Heart left ventricle (tissue), 16 donors: ENCODE measurements around the gene CRYGB. TPM values are rescaled to one million over a fixed set of nuclear protein-coding genes. Genes with fewer than 3 reads are reported as not detected.

Experiments used
- ATAC-seq, 4 donors: fragments of 200-7000 bp; cut with Tn5 transposase; one replicate each; pipeline ENCODE4 v1.9.1; 2020 to 2022; ENCODE audit warnings: moderate library complexity in 4 of 4, mild to moderate bottlenecking in 3 of 4, moderate number of reproducible peaks in 1 of 4
- DNase-seq, 5 donors: peaks; one replicate each; pipeline ENCODE4 v3.0.0-alpha.2; 2020
- H3K27ac ChIP-seq, 12 donors: fragments of 200-600 bp; sonication (generic) in 4 of 12; one replicate each; pipeline versions ENCODE4 v1.5.0 to v1.8.0; 2016 to 2022; ENCODE audit warnings: mild to moderate bottlenecking in 2 of 12
- H3K27me3 ChIP-seq, 9 donors: fragments of 200-600 bp; sonication (generic) in 2 of 9; one replicate each; pipeline versions ENCODE4 v1.5.1 to v1.8.0; 2016 to 2022; ENCODE audit warnings: mild to moderate bottlenecking in 3 of 9
- H3K36me3 ChIP-seq, 9 donors: fragments of 200-600 bp; sonication (generic) in 2 of 9; one replicate each; pipeline versions ENCODE4 v1.5.0 to v1.8.0; 2018 to 2022; ENCODE audit warnings: mild to moderate bottlenecking in 2 of 9
- H3K4me1 ChIP-seq, 12 donors: fragments of 200-600 bp; sonication (generic) in 4 of 12; one replicate each; pipeline versions ENCODE4 v1.5.0 to v1.8.0; 2016 to 2022; ENCODE audit warnings: mild to moderate bottlenecking in 3 of 12
- H3K4me3 ChIP-seq, 12 donors: fragments of 200-600 bp; sonication (generic) in 4 of 12; one replicate each; pipeline versions ENCODE4 v1.5.0 to v1.8.0; 2017 to 2022; ENCODE audit warnings: mild to moderate bottlenecking in 9 of 12, moderate library complexity in 4 of 12
- H3K9me3 ChIP-seq, 12 donors: fragments of 200-600 bp; sonication (generic) in 4 of 12; one replicate each; pipeline versions ENCODE4 v1.5.0 to v1.8.0; 2016 to 2022; ENCODE audit warnings: mild to moderate bottlenecking in 1 of 12
- POLR2A ChIP-seq, 2 donors: fragments of 450-650 bp; IDR thresholded peaks; one replicate each; pipeline ENCODE4 v1.6.1; 2017; ENCODE audit warnings: antibody characterized with exemption in 2 of 2, mild to moderate bottlenecking in 2 of 2, moderate library complexity in 2 of 2
- WGBS, 4 donors: extraction: QIAGEN DNeasy Blood & Tissue Kit in 2 of 4; methylation state at CpG; one replicate each; pipeline versions ENCODE4 v1.1.5 to v1.1.7; 2013 to 2018; 5-methylcytosine and 5-hydroxymethylcytosine counted together
- intact Hi-C, 10 donors: fragments of 100-400 bp; cut with DNase I; formaldehyde crosslinking; loops; one replicate each; pipeline versions ENCODE4 v1.11.1 to v1.14.2; 2022
- polyA plus RNA-seq, 2 donors: library from polyadenylated mRNA; stranded (reverse); fragments of 200-250 nt; gene quantifications; one replicate each; pipeline ENCODE4 v1.2.3, GENCODE V29; 2013
- total RNA-seq, 9 donors: library from RNA; depleted of rRNA in 2 of 9; stranded (reverse); fragments of >200 nt in 2 of 9; fragmentation: NEBNext Ultra II Directional in 3 of 9; extraction: Animal tissue kit (Norgen Biotek cat#: 25700) in 3 of 9; gene quantifications; one replicate each; pipeline versions ENCODE4 v1.1.0 to v1.2.4, GENCODE V29; 2016 to 2023
- TF ChIP-seq, protein P1 (sequence below), 12 donors: fragments of 200-600 bp; sonication (generic) in 4 of 12; IDR thresholded peaks; one replicate each; pipeline versions ENCODE4 v1.5.0 to v1.8.0; 2018 to 2022; ENCODE audit warnings: antibody characterized with exemption in 12 of 12, mild to moderate bottlenecking in 5 of 12
- donor health status: ischemic (EF 13 %, LVEDD 7.1; RV severe dilation, severe dysfunction).
- donor health status: healthy with polysubstance abuse.
- donor health status: DM: no; HTN: yes; CAD: no.
- donor health status: DM: no; HTN: no; CAD: no.
- donor health status: ischemic (EF 25% LVEDD 6.9; RV normal size, moderate dysfunction).
- donor health status: ischemic (EF 25% LVEDD 5.7; RV mildly dilated, moderate dysfunction).
- donor health status: healthy.
- donor health status: DM: yes; HTN: yes; CAD: no.
- donor health status: ischemic (EF 35%, LVEDD 5.7; RV mildly dilated, moderate dysfunction).
- donor health status: nonischemic (EF 11% LVEDD 7.7; RV severe dilation, severe dysfunction).
- donor health status: DM: yes; HTN: yes; CAD: no.
- donor health status: PGD.
- donor health status: ischemic (EF 29% LVEDD 5.4; RV normal size, mild dysfunction).
- donor health status: nonischemic (EF 23%, LVEDD 6.1; RV moderate dilation, normal function).

The CRYGB gene
- total and polyA plus RNA-seq, 11 donors: not detected

DNA sequence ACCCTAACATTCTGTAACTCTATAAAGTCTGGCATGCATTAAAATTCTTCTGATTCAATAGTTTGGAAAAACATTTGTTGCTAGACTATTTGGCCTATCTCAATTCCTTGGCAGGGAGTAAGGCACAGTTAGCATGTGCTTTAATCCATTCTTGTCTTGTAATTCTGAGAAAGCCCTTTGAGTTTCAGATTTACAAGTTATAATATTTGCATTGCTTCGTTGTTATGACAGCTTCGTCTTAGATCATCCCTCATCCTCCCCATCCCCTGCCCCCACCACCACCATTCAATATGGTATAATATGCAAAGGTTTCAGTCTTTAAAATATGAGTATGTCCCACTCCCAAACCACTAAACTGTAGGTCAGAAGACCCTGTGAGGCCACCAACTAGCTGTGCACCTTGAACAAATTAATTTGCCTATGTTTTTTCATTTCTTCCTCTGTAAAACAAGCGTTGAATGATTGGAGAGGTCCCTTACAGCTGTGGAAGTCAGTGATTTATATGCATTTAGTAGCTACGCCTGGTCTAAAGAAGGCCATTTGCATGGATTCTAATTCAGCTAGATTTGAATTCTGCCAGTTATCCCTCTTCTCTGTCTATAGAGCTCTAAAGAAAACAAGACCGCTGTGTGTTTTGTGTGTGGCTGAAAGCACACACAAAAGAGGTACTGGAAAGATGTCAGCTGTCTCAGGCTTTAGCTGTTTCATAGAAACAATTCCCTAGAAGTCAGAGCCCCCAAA, 43.3 kb upstream of the CRYGB start:
- Histone ChIP-seq H3K36me3 (no peaks in the 10 kb centered on the region), H3K27ac (no peak overlapping the region), H3K4me1 (peaks cover 0 to under 1% (median 0%) of the 10 kb centered on the region in 12 donors), H3K27me3 (peaks cover 0 to 27% (median 4%) of the 10 kb centered on the region in 9 donors), H3K4me3 (no peak overlapping the region), H3K9me3 (no peaks in the 10 kb centered on the region)
- intact Hi-C loops: no loop called here
- ATAC-seq (no peak), DNase-seq (no peak)
- TF ChIP-seq, protein P1, sequence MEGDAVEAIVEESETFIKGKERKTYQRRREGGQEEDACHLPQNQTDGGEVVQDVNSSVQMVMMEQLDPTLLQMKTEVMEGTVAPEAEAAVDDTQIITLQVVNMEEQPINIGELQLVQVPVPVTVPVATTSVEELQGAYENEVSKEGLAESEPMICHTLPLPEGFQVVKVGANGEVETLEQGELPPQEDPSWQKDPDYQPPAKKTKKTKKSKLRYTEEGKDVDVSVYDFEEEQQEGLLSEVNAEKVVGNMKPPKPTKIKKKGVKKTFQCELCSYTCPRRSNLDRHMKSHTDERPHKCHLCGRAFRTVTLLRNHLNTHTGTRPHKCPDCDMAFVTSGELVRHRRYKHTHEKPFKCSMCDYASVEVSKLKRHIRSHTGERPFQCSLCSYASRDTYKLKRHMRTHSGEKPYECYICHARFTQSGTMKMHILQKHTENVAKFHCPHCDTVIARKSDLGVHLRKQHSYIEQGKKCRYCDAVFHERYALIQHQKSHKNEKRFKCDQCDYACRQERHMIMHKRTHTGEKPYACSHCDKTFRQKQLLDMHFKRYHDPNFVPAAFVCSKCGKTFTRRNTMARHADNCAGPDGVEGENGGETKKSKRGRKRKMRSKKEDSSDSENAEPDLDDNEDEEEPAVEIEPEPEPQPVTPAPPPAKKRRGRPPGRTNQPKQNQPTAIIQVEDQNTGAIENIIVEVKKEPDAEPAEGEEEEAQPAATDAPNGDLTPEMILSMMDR (IDR thresholded peaks at IDR 0.05): no peak
- no peak for TF ChIP-seq POLR2A (IDR thresholded peaks at IDR 0.05)
- 87 to 92% (median 89%) methylated on average over 5 of the region's 5 CpGs for WGBS, 4 donors

DNA sequence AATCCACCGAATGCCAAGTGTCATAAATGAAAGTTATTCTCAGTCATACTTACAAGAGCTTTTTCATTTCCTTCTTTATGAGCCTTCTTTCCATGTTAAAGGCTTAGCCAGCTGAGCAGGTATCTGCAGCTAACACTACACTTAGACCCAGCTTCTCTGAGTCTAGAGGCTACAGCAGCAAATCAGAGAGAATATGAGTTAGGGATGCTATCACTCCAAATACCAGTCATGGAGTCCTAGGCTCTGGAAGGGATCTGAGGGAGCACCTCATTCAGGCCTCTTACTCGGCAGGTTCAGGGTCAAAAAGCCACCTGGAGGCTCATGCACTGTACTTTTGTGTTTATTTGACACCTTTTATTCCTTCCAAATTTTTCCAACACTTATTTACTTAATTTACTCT, 40.9 kb upstream of the CRYGB start:
- Histone ChIP-seq H3K27ac (no peak overlapping the region), H3K4me1 (peaks cover 0 to 9% (median 0%) of the 10 kb centered on the region in 12 donors), H3K36me3 (no peaks in the 10 kb centered on the region), H3K9me3 (no peaks in the 10 kb centered on the region), H3K4me3 (no peak overlapping the region), H3K27me3 (peaks cover 0 to 27% (median 8%) of the 10 kb centered on the region in 9 donors)
- DNase-seq: no peak
- intact Hi-C loops: no loop called here
- WGBS, 4 donors: 84 to 92% (median 89%) methylated on average over 2 of the region's 2 CpGs
- TF ChIP-seq, protein P1 (IDR thresholded peaks at IDR 0.05): no peak
- TF ChIP-seq POLR2A (IDR thresholded peaks at IDR 0.05): no peak
- no peak for ATAC-seq

DNA sequence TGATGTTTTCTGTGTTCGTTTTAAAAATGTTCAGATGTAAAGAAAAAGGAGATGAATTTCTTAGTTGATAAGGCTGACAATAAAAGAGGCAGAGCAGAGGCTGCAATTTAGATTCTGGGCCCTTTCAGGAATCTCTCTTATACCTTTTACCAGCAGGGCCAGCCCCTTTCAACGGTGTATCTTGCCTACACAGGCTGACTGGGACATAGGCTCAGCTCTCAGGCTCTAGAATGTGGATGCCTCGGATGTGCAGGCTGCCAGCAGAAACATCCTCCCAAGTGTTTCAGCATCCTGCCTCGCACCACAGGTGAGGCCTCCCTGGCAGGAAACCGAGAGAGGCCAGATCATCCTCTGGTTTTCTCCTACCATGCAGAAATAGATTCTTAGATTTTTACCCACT, 40.5 kb upstream of the CRYGB start:
- TF ChIP-seq, protein P1 (IDR thresholded peaks at IDR 0.05): no peak
- peaks cover 0 to 27% (median 8%) of the 10 kb centered on the region in 9 donors for H3K27me3 ChIP-seq

DNA sequence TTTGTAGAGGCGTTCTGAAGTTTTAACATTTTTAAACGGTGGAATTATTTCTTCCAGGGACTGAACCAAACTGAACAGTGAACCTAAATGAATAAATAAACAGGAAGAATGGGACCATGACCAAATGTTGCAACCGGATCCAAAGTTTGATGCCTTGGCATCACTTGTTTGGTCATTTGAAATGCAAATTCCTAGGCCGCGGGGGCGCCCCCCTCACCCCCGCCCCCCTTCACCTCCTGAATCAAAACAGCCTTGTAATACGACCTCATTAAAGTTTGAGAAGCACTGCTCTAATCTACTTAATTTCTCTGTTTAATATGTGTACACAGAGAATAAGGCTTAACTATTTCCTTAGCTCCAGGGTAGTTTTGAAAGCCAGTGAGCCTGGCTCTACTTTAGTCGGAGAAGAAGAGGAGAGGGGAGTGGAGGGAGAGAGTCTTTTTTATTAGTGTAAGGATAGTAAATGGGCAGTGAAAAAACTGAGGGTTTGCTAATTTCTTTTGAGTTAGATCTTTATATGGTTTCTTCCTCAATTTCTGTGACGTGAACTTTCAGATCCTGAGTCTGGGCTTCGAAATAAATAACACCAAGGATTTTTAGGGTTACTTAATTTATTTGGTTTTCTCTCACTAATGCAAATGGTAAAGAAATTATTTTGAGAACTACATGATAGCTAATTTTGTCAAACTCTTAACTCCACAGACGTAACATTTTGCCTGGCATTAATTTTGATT, 38.2 kb upstream of the CRYGB start:
- WGBS, 4 donors: 32 to 44% (median 33%) methylated on average over 12 of the region's 12 CpGs
- TF ChIP-seq, protein P1 (IDR thresholded peaks at IDR 0.05): no peak
- no peak for TF ChIP-seq POLR2A (IDR thresholded peaks at IDR 0.05)
- H3K36me3 ChIP-seq: no peaks in the 10 kb centered on the region
- ATAC-seq: no peak
- H3K4me1 ChIP-seq: peaks cover 0 to 9% (median 0%) of the 10 kb centered on the region in 12 donors
- no peak overlapping the region for H3K27ac ChIP-seq
- no peaks in the 10 kb centered on the region for H3K9me3 ChIP-seq
- intact Hi-C loops: no loop called here
- peaks cover 0 to 27% (median 7%) of the 10 kb centered on the region in 9 donors for H3K27me3 ChIP-seq
- no peak for DNase-seq
- no peak overlapping the region for H3K4me3 ChIP-seq

More for the DNA sequence above, 40.5 kb upstream of the CRYGB start:
- H3K4me1 ChIP-seq: peaks cover 0 to 9% (median 0%) of the 10 kb centered on the region in 12 donors
- no peak for ATAC-seq
- no peak overlapping the region for H3K4me3 ChIP-seq
- H3K27ac ChIP-seq: no peak overlapping the region
- no peaks in the 10 kb centered on the region for H3K9me3 ChIP-seq
- DNase-seq: no peak
- H3K36me3 ChIP-seq: no peaks in the 10 kb centered on the region
- intact Hi-C loops: no loop called here
- WGBS, 4 donors: 52 to 61% (median 55%) methylated on average over 4 to 5 of the region's 5 CpGs
